ENCODE results near the gene ZNF302. TPM values are rescaled to one million over a fixed set of nuclear protein-coding genes. Genes with fewer than 3 reads are reported as not detected.

Gene ZNF302
- polyA plus RNA-seq, 1 donor from 2014 or later: 107 TPM

DNA sequence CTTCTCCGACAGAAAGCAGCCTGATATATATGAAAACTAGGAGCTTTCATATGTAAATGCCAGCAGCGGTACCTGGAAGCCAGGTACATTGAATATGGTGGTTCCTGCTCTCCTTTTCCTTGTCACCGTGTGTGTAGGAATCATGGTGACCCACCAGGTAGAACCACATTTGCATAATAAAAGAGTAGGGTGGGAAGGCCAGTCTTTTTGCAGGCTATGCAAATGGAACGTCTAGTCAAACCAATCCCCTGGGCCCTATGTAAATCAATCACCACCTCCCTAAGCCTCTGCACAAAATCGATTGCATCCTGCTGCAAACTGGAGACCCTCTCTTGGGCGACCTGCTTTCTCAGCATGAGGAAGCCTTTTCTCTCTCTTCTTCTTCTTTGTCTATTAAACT is 34.4 kb downstream of the ZNF302 start:
- H3K4me2 ChIP-seq (ENCODE audit: low read length): no peak overlapping the region
- no peaks in the 10 kb centered on the region for H3K9me2 ChIP-seq (ENCODE audit: insufficient read depth, low read length)
- no peaks in the 10 kb centered on the region for H3K9me3 ChIP-seq (ENCODE audit: low read length)
- H3K27me3 ChIP-seq (ENCODE audit: insufficient read depth, low read depth, low read length): no peaks in the 10 kb centered on the region
- no peak overlapping the region for H3K27ac ChIP-seq (ENCODE audit: low read length)
- no peak overlapping the region for H3K4me3 ChIP-seq (ENCODE audit: low read length)
- no peaks in the 10 kb centered on the region for H3F3A ChIP-seq (ENCODE audit: insufficient read depth, low read length, poor library complexity, severe bottlenecking)
- H3K36me3 ChIP-seq (ENCODE audit: insufficient read depth, low read length): no peaks in the 10 kb centered on the region
- no peaks in the 10 kb centered on the region for H4K20me1 ChIP-seq (ENCODE audit: insufficient read depth)
- H3K9ac ChIP-seq (ENCODE audit: low read length): no peak overlapping the region
- no peaks in the 10 kb centered on the region for H3K79me2 ChIP-seq (replicated peaks; ENCODE audit: insufficient read depth, low read length)
- no peak for TF ChIP-seq RAD21 (conservative IDR thresholded peaks at IDR 0.05)
- TF ChIP-seq, protein P1, sequence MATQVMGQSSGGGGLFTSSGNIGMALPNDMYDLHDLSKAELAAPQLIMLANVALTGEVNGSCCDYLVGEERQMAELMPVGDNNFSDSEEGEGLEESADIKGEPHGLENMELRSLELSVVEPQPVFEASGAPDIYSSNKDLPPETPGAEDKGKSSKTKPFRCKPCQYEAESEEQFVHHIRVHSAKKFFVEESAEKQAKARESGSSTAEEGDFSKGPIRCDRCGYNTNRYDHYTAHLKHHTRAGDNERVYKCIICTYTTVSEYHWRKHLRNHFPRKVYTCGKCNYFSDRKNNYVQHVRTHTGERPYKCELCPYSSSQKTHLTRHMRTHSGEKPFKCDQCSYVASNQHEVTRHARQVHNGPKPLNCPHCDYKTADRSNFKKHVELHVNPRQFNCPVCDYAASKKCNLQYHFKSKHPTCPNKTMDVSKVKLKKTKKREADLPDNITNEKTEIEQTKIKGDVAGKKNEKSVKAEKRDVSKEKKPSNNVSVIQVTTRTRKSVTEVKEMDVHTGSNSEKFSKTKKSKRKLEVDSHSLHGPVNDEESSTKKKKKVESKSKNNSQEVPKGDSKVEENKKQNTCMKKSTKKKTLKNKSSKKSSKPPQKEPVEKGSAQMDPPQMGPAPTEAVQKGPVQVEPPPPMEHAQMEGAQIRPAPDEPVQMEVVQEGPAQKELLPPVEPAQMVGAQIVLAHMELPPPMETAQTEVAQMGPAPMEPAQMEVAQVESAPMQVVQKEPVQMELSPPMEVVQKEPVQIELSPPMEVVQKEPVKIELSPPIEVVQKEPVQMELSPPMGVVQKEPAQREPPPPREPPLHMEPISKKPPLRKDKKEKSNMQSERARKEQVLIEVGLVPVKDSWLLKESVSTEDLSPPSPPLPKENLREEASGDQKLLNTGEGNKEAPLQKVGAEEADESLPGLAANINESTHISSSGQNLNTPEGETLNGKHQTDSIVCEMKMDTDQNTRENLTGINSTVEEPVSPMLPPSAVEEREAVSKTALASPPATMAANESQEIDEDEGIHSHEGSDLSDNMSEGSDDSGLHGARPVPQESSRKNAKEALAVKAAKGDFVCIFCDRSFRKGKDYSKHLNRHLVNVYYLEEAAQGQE (IDR thresholded peaks at IDR 0.05; ENCODE audit: borderline replicate concordance): no peak
- no peak for TF ChIP-seq EZH2 (IDR thresholded peaks at IDR 0.05; ENCODE audit: borderline replicate concordance, insufficient read depth, low read length, poor library complexity, severe bottlenecking)
- TF ChIP-seq EP300 (conservative IDR thresholded peaks at IDR 0.05; ENCODE audit: poor library complexity, severe bottlenecking): no peak
- TF ChIP-seq TAF1 (IDR thresholded peaks at IDR 0.05; ENCODE audit: low read depth): no peak
- no peak for TF ChIP-seq POLR2AphosphoS5 (IDR thresholded peaks at IDR 0.05)
- no peak for TF ChIP-seq MXI1 (conservative IDR thresholded peaks at IDR 0.05; ENCODE audit: poor library complexity, severe bottlenecking)
- TF ChIP-seq SMC3 (conservative IDR thresholded peaks at IDR 0.05; ENCODE audit: poor library complexity): no peak
- TF ChIP-seq, protein P2, sequence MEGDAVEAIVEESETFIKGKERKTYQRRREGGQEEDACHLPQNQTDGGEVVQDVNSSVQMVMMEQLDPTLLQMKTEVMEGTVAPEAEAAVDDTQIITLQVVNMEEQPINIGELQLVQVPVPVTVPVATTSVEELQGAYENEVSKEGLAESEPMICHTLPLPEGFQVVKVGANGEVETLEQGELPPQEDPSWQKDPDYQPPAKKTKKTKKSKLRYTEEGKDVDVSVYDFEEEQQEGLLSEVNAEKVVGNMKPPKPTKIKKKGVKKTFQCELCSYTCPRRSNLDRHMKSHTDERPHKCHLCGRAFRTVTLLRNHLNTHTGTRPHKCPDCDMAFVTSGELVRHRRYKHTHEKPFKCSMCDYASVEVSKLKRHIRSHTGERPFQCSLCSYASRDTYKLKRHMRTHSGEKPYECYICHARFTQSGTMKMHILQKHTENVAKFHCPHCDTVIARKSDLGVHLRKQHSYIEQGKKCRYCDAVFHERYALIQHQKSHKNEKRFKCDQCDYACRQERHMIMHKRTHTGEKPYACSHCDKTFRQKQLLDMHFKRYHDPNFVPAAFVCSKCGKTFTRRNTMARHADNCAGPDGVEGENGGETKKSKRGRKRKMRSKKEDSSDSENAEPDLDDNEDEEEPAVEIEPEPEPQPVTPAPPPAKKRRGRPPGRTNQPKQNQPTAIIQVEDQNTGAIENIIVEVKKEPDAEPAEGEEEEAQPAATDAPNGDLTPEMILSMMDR (IDR thresholded peaks at IDR 0.05; ENCODE audit: poor library complexity, severe bottlenecking): no peak
- no peak overlapping the region for H2AFZ ChIP-seq (ENCODE audit: low read depth, low read length)

DNA sequence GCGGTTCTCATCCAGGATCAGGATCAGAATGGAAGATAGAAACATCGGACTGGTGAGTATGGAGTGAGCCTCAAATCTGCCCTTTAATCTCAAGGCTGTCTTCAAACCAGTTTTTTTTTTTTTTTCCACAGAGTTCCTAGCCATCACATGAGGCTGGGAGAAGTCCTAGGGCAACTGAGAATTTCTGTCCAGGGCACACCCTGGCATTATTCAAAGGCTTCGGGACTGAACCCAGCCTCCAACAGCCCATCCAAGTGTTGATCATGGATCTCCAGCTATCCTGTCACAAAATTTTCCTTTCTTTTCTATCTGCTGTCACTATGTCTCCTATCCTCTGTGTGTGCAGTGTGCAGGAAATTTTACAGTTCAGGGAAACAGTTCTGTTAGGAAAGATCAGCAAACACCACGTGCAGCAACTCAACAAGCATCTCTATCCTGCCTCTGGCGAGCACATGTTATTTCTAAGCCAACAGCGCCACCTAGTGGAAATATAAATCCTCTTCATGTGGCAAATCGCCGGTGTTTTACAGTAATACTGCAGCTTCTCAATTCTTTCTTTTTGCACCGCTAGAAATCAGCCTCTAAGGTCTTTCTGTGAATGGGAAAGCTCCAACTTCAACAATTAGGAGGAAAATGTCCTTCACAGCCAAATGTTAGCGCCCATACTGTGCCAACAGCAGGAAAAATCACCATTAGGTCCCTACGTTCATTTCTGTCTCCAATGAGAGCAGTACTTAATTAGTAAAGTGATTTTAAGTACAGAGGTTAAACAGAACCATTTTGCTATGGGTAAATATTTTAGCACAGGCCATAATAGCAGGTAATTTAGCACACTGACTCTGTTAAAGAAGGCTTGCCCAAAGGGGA is 35.1 kb downstream of the ZNF302 start:
- Histone ChIP-seq H3F3A (ENCODE audit: insufficient read depth, low read length, poor library complexity, severe bottlenecking) (no peaks in the 10 kb centered on the region), H4K20me1 (ENCODE audit: insufficient read depth) (no peaks in the 10 kb centered on the region), H3K27ac (ENCODE audit: low read length) (no peak overlapping the region), H3K36me3 (ENCODE audit: insufficient read depth, low read length) (no peaks in the 10 kb centered on the region), H2AFZ (ENCODE audit: low read depth, low read length) (no peak overlapping the region), H3K9ac (ENCODE audit: low read length) (no peak overlapping the region), H3K9me3 (ENCODE audit: low read length) (no peaks in the 10 kb centered on the region), H3K79me2 (replicated peaks; ENCODE audit: insufficient read depth, low read length) (no peaks in the 10 kb centered on the region), H3K27me3 (ENCODE audit: insufficient read depth, low read depth, low read length) (no peaks in the 10 kb centered on the region), H3K4me3 (ENCODE audit: low read length) (no peak overlapping the region), H3K4me2 (ENCODE audit: low read length) (no peak overlapping the region), H3K9me2 (ENCODE audit: insufficient read depth, low read length) (no peaks in the 10 kb centered on the region)
- TF ChIP-seq, protein P2 (IDR thresholded peaks at IDR 0.05; ENCODE audit: poor library complexity, severe bottlenecking): peak; percentile 80
- TF ChIP-seq EP300 (conservative IDR thresholded peaks at IDR 0.05; ENCODE audit: poor library complexity, severe bottlenecking) (no peak), MXI1 (conservative IDR thresholded peaks at IDR 0.05; ENCODE audit: poor library complexity, severe bottlenecking) (peak; percentile 34), RAD21 (conservative IDR thresholded peaks at IDR 0.05) (peak; percentile 84), SMC3 (conservative IDR thresholded peaks at IDR 0.05; ENCODE audit: poor library complexity) (peak; percentile 81), POLR2AphosphoS5 (IDR thresholded peaks at IDR 0.05) (no peak)
